Astrocyte (in vitro differentiated cells and primary cell): ENCODE data around the gene OR56B1. TPM values are rescaled to one million over a fixed set of nuclear protein-coding genes. Genes with fewer than 3 reads are reported as not detected.

Experiments
- DNase-seq: peaks from one replicate; pipeline ENCODE4 v3.0.0-alpha.2; 2010; ENCODE audit warnings: low read depth
- FAIRE-seq: peaks from 2 replicates; lab custom pipeline; 2011; peaks lifted over from hg19 to GRCh38; lab: Jason Lieb, UNC
- H2AFZ ChIP-seq: 2 replicates; pipeline ENCODE4 v1.6.0; 2012; ENCODE audit warnings: low read depth, low read length, inconsistent platforms
- H3K27ac ChIP-seq: 2 replicates; pipeline ENCODE4 v1.5.1; 2011; ENCODE audit warnings: low read depth, low read length, inconsistent platforms
- H3K27me3 ChIP-seq: 2 replicates; pipeline ENCODE4 v1.6.0; 2011; ENCODE audit warnings: low read length, inconsistent platforms; ENCODE audit not compliant: insufficient read depth
- H3K36me3 ChIP-seq: 2 replicates; pipeline ENCODE4 v1.5.1; 2011; ENCODE audit warnings: low read length, inconsistent platforms; ENCODE audit not compliant: insufficient read depth
- H3K4me1 ChIP-seq: 2 replicates; pipeline ENCODE4 v1.5.1; 2011; ENCODE audit warnings: low read length, inconsistent platforms; ENCODE audit not compliant: insufficient read depth
- H3K4me2 ChIP-seq: 2 replicates; pipeline ENCODE4 v1.6.0; 2012; ENCODE audit warnings: low read length, inconsistent platforms
- H3K4me3 ChIP-seq: 2 replicates; pipeline ENCODE4 v1.5.1; 2011; ENCODE audit warnings: low read depth, mild to moderate bottlenecking, low read length, inconsistent platforms; ENCODE audit not compliant: insufficient read depth
- H3K79me2 ChIP-seq: 2 replicates; pipeline ENCODE4 v1.6.0; 2012; ENCODE audit warnings: mild to moderate bottlenecking, low read length, inconsistent platforms; ENCODE audit not compliant: insufficient read depth
- H3K9ac ChIP-seq: 2 replicates; pipeline ENCODE4 v1.6.0; 2012; ENCODE audit warnings: mild to moderate bottlenecking, low read length, inconsistent platforms
- H3K9me3 ChIP-seq: 2 replicates; pipeline ENCODE4 v1.5.1; 2012; ENCODE audit warnings: low read depth, mild to moderate bottlenecking, low read length, inconsistent platforms; ENCODE audit not compliant: insufficient read depth
- H4K20me1 ChIP-seq: 2 replicates; pipeline ENCODE4 v1.6.0; 2012; ENCODE audit warnings: low read length, inconsistent platforms; ENCODE audit not compliant: insufficient read depth
- H3K27ac Mint-ChIP-seq: one replicate; pipeline ENCODE4 v1.8.0; 2021; ENCODE audit warnings: mild to moderate bottlenecking, mixed read lengths; ENCODE audit not compliant: unreplicated experiment
- H3K27me3 Mint-ChIP-seq: one replicate; pipeline ENCODE4 v1.8.0; 2021; ENCODE audit warnings: low read depth, mixed read lengths; ENCODE audit not compliant: unreplicated experiment
- H3K36me3 Mint-ChIP-seq: one replicate; pipeline ENCODE4 v1.8.0; 2021; ENCODE audit warnings: low read depth, mixed read lengths; ENCODE audit not compliant: unreplicated experiment
- H3K4me1 Mint-ChIP-seq: one replicate; pipeline ENCODE4 v1.8.0; 2021; ENCODE audit warnings: low read depth, mixed read lengths; ENCODE audit not compliant: unreplicated experiment
- H3K4me3 Mint-ChIP-seq: one replicate; pipeline ENCODE4 v1.8.0; 2021; ENCODE audit warnings: mild to moderate bottlenecking, moderate library complexity, mixed read lengths; ENCODE audit not compliant: unreplicated experiment
- H3K9me3 Mint-ChIP-seq: one replicate; pipeline ENCODE4 v1.8.0; 2021; ENCODE audit warnings: mild to moderate bottlenecking, mixed read lengths; ENCODE audit not compliant: unreplicated experiment
- CTCF ChIP-seq: IDR thresholded peaks from 2 replicates; pipeline ENCODE4 v1.5.1; 2011; ENCODE audit warnings: low read depth, mild to moderate bottlenecking, inconsistent platforms, low read length, moderate library complexity; ENCODE audit not compliant: insufficient read depth
- EZH2 ChIP-seq: IDR thresholded peaks from 2 replicates; pipeline ENCODE4 v1.6.1; 2012; ENCODE audit warnings: mild to moderate bottlenecking, low read length, inconsistent platforms; ENCODE audit not compliant: insufficient read depth
- total RNA-seq: library from RNA; stranded (reverse); gene quantifications from 2 replicates; pipeline ENCODE4 v1.2.1, GENCODE V29; 2021

The OR56B1 gene
- total RNA-seq, 1 donor from 2014 or later, result not detected

DNA sequence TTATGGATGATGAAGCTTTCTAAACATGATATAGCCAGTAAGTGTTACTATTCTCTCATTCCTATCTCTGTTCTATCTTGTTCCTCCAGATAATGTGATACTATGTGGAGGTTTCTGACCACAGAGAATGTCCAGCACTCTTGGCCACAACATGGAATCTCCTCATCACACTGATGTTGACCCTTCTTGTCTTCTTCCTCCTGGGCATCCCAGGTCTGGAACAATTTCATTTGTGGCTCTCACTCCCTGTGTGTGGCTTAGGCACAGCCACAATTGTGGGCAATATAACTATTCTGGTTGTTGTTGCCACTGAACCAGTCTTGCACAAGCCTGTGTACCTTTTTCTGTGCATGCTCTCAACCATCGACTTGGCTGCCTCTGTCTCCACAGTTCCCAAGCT, 9.9 kb upstream of the OR56B1 start:
- no peak for FAIRE-seq
- no peaks in the 10 kb centered on the region for H3K9me3 ChIP-seq
- no peak overlapping the region for H3K27ac ChIP-seq
- H3K4me2 ChIP-seq, result no peak overlapping the region
- H3K27me3 ChIP-seq, result no peaks in the 10 kb centered on the region
- DNase-seq, result no peak
- H3K4me3 ChIP-seq, result no peak overlapping the region
- H3K36me3 ChIP-seq, result no peaks in the 10 kb centered on the region
- H3K9ac ChIP-seq, result no peak overlapping the region
- Mint-ChIP-seq H3K27me3 (peaks cover 2% of the 10 kb centered on the region), H3K36me3 (no peaks in the 10 kb centered on the region), H3K4me1 (no peaks in the 10 kb centered on the region), H3K27ac (no peak overlapping the region), H3K9me3 (no peaks in the 10 kb centered on the region), H3K4me3 (no peak overlapping the region)
- no peaks in the 10 kb centered on the region for H3K4me1 ChIP-seq
- TF ChIP-seq CTCF (no peak), EZH2 (no peak)
- H2AFZ ChIP-seq, result no peak overlapping the region
- H3K79me2 ChIP-seq, result no peaks in the 10 kb centered on the region
- no peaks in the 10 kb centered on the region for H4K20me1 ChIP-seq

GRCh38 chr11:5727691-5728090, 8.6 kb upstream of the OR56B1 start:
- H3K4me3 ChIP-seq, result no peak overlapping the region
- no peak for TF ChIP-seq CTCF
- TF ChIP-seq EZH2, result no peak
- H3K4me2 ChIP-seq, result no peak overlapping the region
- Mint-ChIP-seq H3K27me3 (peaks cover 2% of the 10 kb centered on the region), H3K4me3 (no peak overlapping the region), H3K27ac (no peak overlapping the region), H3K4me1 (no peaks in the 10 kb centered on the region), H3K36me3 (no peaks in the 10 kb centered on the region), H3K9me3 (no peaks in the 10 kb centered on the region)
- H3K27ac ChIP-seq, result no peak overlapping the region
- H3K27me3 ChIP-seq, result no peaks in the 10 kb centered on the region
- DNase-seq, result no peak
- H3K9me3 ChIP-seq, result no peaks in the 10 kb centered on the region
- FAIRE-seq, result no peak
- no peaks in the 10 kb centered on the region for H3K36me3 ChIP-seq
- H3K4me1 ChIP-seq, result no peaks in the 10 kb centered on the region
- H3K79me2 ChIP-seq, result no peaks in the 10 kb centered on the region
- H2AFZ ChIP-seq, result no peak overlapping the region
- no peak overlapping the region for H3K9ac ChIP-seq
- no peaks in the 10 kb centered on the region for H4K20me1 ChIP-seq

- H3K36me3 ChIP-seq, result no peaks in the 10 kb centered on the region
- Mint-ChIP-seq H3K9me3 (no peaks in the 10 kb centered on the region), H3K27me3 (no peaks in the 10 kb centered on the region), H3K4me3 (no peak overlapping the region), H3K36me3 (no peaks in the 10 kb centered on the region), H3K27ac (no peak overlapping the region), H3K4me1 (peaks cover 18% of the 10 kb centered on the region)
- no peaks in the 10 kb centered on the region for H3K4me1 ChIP-seq
- H3K9me3 ChIP-seq, result no peaks in the 10 kb centered on the region
- no peaks in the 10 kb centered on the region for H4K20me1 ChIP-seq
- H3K27me3 ChIP-seq, result no peaks in the 10 kb centered on the region
- no peak for TF ChIP-seq EZH2
- TF ChIP-seq CTCF, result no peak
- no peak overlapping the region for H3K4me3 ChIP-seq
- H3K27ac ChIP-seq, result no peak overlapping the region
- no peak overlapping the region for H3K4me2 ChIP-seq
- H3K9ac ChIP-seq, result no peak overlapping the region
- FAIRE-seq, result no peak
- H2AFZ ChIP-seq, result no peak overlapping the region
- H3K79me2 ChIP-seq, result no peaks in the 10 kb centered on the region
- DNase-seq, result peak; percentile 73
Measured at GRCh38 chr11:5737091-5737490, 843 bp downstream of the OR56B1 start.
